T-helper 2 cell treated with Interferon-gamma antibody and Interleukin-4, amounts not matched to agents 5 μg/mL and 100 μg/mL, for 36 hours (primary cell): Measurements from ENCODE around the gene ADAMTSL4.
"Not testable (repeated sequence)": the region's sequence is repeated elsewhere in the genome, so short reads cannot be mapped to it uniquely, and the experiment has no call there.

Experiments
- DNase-seq: peaks from one replicate; pipeline ENCODE4 v3.0.0; 2021; ENCODE audit warnings: low spot score
- H3K27ac Mint-ChIP-seq: one replicate; pipeline ENCODE4 v1.8.0; 2021; ENCODE audit warnings: mild to moderate bottlenecking, mixed read lengths
- H3K27me3 Mint-ChIP-seq: one replicate; pipeline ENCODE4 v1.8.0; 2021; ENCODE audit warnings: low read depth, mixed read lengths
- H3K36me3 Mint-ChIP-seq: one replicate; pipeline ENCODE4 v1.8.0; 2021; ENCODE audit warnings: low read depth, mixed read lengths
- H3K4me1 Mint-ChIP-seq: one replicate; pipeline ENCODE4 v1.8.0; 2021; ENCODE audit warnings: low read depth, mixed read lengths
- H3K4me3 Mint-ChIP-seq: one replicate; pipeline ENCODE4 v1.8.0; 2022; ENCODE audit warnings: mild to moderate bottlenecking, moderate library complexity, mixed read lengths
- H3K9me3 Mint-ChIP-seq: one replicate; pipeline ENCODE4 v1.8.0; 2021; ENCODE audit warnings: mixed read lengths

ADAMTSL4 gene

GRCh38 chr1:150576367-150576711, 27.1 kb downstream of the ADAMTSL4 start:
- DNase-seq: no peak
- Mint-ChIP-seq H3K27me3 (peaks cover 2% of the 10 kb centered on the region), H3K4me3 (peak overlapping the region; percentile 99), H3K9me3 (no peaks in the 10 kb centered on the region), H3K27ac (peak overlapping the region; percentile 70), H3K36me3 (peaks cover 72% of the 10 kb centered on the region), H3K4me1 (peaks cover 42% of the 10 kb centered on the region)

GRCh38 chr1:150576794-150577556, 27.8 kb downstream of the ADAMTSL4 start:
- H3K9me3 Mint-ChIP-seq: no peaks in the 10 kb centered on the region
- H3K4me1 Mint-ChIP-seq: peaks cover 41% of the 10 kb centered on the region
- peak overlapping the region; percentile 96 for H3K27ac Mint-ChIP-seq
- no peak for DNase-seq
- H3K36me3 Mint-ChIP-seq: peaks cover 68% of the 10 kb centered on the region
- peaks cover 2% of the 10 kb centered on the region for H3K27me3 Mint-ChIP-seq
- peak overlapping the region; percentile 99 for H3K4me3 Mint-ChIP-seq

- peak overlapping the region; percentile 96 for H3K27ac Mint-ChIP-seq
- no peaks in the 10 kb centered on the region for H3K9me3 Mint-ChIP-seq
- H3K4me1 Mint-ChIP-seq: peaks cover 40% of the 10 kb centered on the region
- peaks cover 2% of the 10 kb centered on the region for H3K27me3 Mint-ChIP-seq
- H3K36me3 Mint-ChIP-seq: peaks cover 65% of the 10 kb centered on the region
- no peak for DNase-seq
- H3K4me3 Mint-ChIP-seq: peak overlapping the region; percentile 99
These were observed 28.5 kb downstream of the ADAMTSL4 start for GRCh38 chr1:150577557-150578271.

GRCh38 chr1:150578272-150579109, 29.3 kb downstream of the ADAMTSL4 start:
- Mint-ChIP-seq H3K27me3 (peaks cover 2% of the 10 kb centered on the region), H3K27ac (peak overlapping the region; percentile 96), H3K4me1 (peaks cover 34% of the 10 kb centered on the region), H3K9me3 (no peaks in the 10 kb centered on the region), H3K4me3 (peak overlapping the region; percentile 99), H3K36me3 (peaks cover 57% of the 10 kb centered on the region)
- peak; percentile 74 for DNase-seq

- Mint-ChIP-seq H3K4me1 (peaks cover 33% of the 10 kb centered on the region), H3K36me3 (peaks cover 50% of the 10 kb centered on the region)
These were observed 30.1 kb downstream of the ADAMTSL4 start, which contains the start of gene MCL1 for GRCh38 chr1:150579110-150579944. Gene MCL1 (minus strand): TSS chr1:150579610. CDS start chr1:150579530, 80 bp downstream.

GRCh38 chr1:150579945-150580642, 30.9 kb downstream of the ADAMTSL4 start:
- peaks cover 2% of the 10 kb centered on the region for H3K27me3 Mint-ChIP-seq
- DNase-seq: no peak
- H3K27ac Mint-ChIP-seq: peak overlapping the region; percentile 90
- H3K4me3 Mint-ChIP-seq: peak overlapping the region; percentile 78
- peaks cover 25% of the 10 kb centered on the region for H3K4me1 Mint-ChIP-seq
- peaks cover 45% of the 10 kb centered on the region for H3K36me3 Mint-ChIP-seq
- H3K9me3 Mint-ChIP-seq: no peaks in the 10 kb centered on the region

More at GRCh38 chr1:150579110-150579944, 30.1 kb downstream of the ADAMTSL4 start, which contains the start of gene MCL1:
- peak; percentile 90 for DNase-seq
- Mint-ChIP-seq H3K27me3 (peaks cover 2% of the 10 kb centered on the region), H3K27ac (peak within 1 kb of the TSS; percentile 97), H3K9me3 (no peaks in the 10 kb centered on the region), H3K4me3 (peak within 1 kb of the TSS; percentile 99)

GRCh38 chr1:150580966-150581365, 31.8 kb downstream of the ADAMTSL4 start:
- not testable (repeated sequence) for DNase-seq, H3K27me3 Mint-ChIP-seq, H3K9me3 Mint-ChIP-seq
- H3K4me3 Mint-ChIP-seq: peak overlapping the region; percentile 78
- peak overlapping the region; percentile 90 for H3K27ac Mint-ChIP-seq
- H3K36me3 Mint-ChIP-seq: peaks cover 41% of the 10 kb centered on the region
- H3K4me1 Mint-ChIP-seq: peaks cover 18% of the 10 kb centered on the region

- H3K4me3 Mint-ChIP-seq, H3K27ac Mint-ChIP-seq, H3K27me3 Mint-ChIP-seq, DNase-seq, H3K9me3 Mint-ChIP-seq: not testable (repeated sequence)
- Mint-ChIP-seq H3K36me3 (peaks cover 37% of the 10 kb centered on the region), H3K4me1 (peaks cover 15% of the 10 kb centered on the region)
These were observed 32.2 kb downstream of the ADAMTSL4 start for GRCh38 chr1:150581437-150581836.

- H3K27me3 Mint-ChIP-seq, H3K4me3 Mint-ChIP-seq, DNase-seq, H3K9me3 Mint-ChIP-seq, H3K27ac Mint-ChIP-seq: not testable (repeated sequence)
- Mint-ChIP-seq H3K4me1 (peaks cover 13% of the 10 kb centered on the region), H3K36me3 (peaks cover 32% of the 10 kb centered on the region)
These were observed 32.8 kb downstream of the ADAMTSL4 start for GRCh38 chr1:150581962-150582361.

- Mint-ChIP-seq H3K27me3 (peaks cover 2% of the 10 kb centered on the region), H3K9me3 (no peaks in the 10 kb centered on the region), H3K36me3 (peaks cover 28% of the 10 kb centered on the region), H3K4me1 (peaks cover 13% of the 10 kb centered on the region), H3K4me3 (no peak overlapping the region), H3K27ac (no peak overlapping the region)
- DNase-seq: no peak
These were observed 33.2 kb downstream of the ADAMTSL4 start for GRCh38 chr1:150582371-150582770.

GRCh38 chr1:150596095-150596892, 47.1 kb downstream of the ADAMTSL4 start:
- Mint-ChIP-seq H3K27me3 (no peaks in the 10 kb centered on the region), H3K27ac (no peak overlapping the region), H3K4me1 (peaks cover 3% of the 10 kb centered on the region), H3K36me3 (peaks cover 12% of the 10 kb centered on the region), H3K4me3 (no peak overlapping the region), H3K9me3 (no peaks in the 10 kb centered on the region)
- no peak for DNase-seq

- Mint-ChIP-seq H3K36me3 (peaks cover 11% of the 10 kb centered on the region), H3K9me3 (no peaks in the 10 kb centered on the region), H3K4me1 (peaks cover 3% of the 10 kb centered on the region), H3K27me3 (no peaks in the 10 kb centered on the region), H3K4me3 (no peak overlapping the region), H3K27ac (no peak overlapping the region)
- no peak for DNase-seq
These were observed 47.8 kb downstream of the ADAMTSL4 start for GRCh38 chr1:150596976-150597375.
